Endothelial cell of umbilical vein (primary cell): ENCODE results near the gene NOL6. TPM values are rescaled to one million over a fixed set of nuclear protein-coding genes. Genes with fewer than 3 reads are reported as not detected.

Source experiments
- BruUV-seq: library from RNA; stranded (reverse); fragments of 400-500 nt; replicated peaks from 2 replicates; lab custom pipeline; 2021; lab: Mats Ljungman, UMichigan
- CTCF ChIA-PET: fragments of 300-600, 350-600 bp; sonication (Branson Sonifier 250); formaldehyde crosslinking; loops from one replicate; lab custom pipeline; 2021; ENCODE audit warnings: antibody characterized with exemption, inconsistent platforms; lab: Charles Lee
- POLR2A ChIA-PET: fragments of 300-600, 350-600 bp; sonication (Branson Sonifier 250); formaldehyde crosslinking; loops from one replicate; lab custom pipeline; 2021; ENCODE audit warnings: antibody characterized with exemption, inconsistent platforms; lab: Charles Lee
- DNase-seq: peaks from one replicate; pipeline ENCODE4 v3.0.0-alpha.2; 2011; ENCODE audit warnings: low read depth, low spot score
- FAIRE-seq: peaks from 2 replicates; lab custom pipeline; 2011; peaks lifted over from hg19 to GRCh38; lab: Jason Lieb, UNC
- H2AFZ ChIP-seq: 2 replicates; pipeline ENCODE4 v1.6.0; 2012; ENCODE audit warnings: low read depth, low read length, control low read depth, inconsistent platforms
- H3K27ac ChIP-seq: 2 replicates; pipeline ENCODE4 v1.5.1; 2011; ENCODE audit warnings: low read depth, mild to moderate bottlenecking, control low read depth, low read length, moderate library complexity; ENCODE audit not compliant: insufficient read depth
- H3K27me3 ChIP-seq, 2 experiments: 2 replicates each; pipeline versions ENCODE4 v1.6.0 to v1.6.1; 2011; ENCODE audit warnings: low read length in 2 of 2, mixed read lengths in 1 of 2; ENCODE audit not compliant: control insufficient read depth in 2 of 2, insufficient read depth in 2 of 2
- H3K36me3 ChIP-seq, 2 experiments: 2 replicates in 1 of 2; 3 replicates in 1 of 2; pipeline ENCODE4 v1.5.1; 2011; ENCODE audit warnings: low read length in 2 of 2, mild to moderate bottlenecking in 1 of 2, moderate library complexity in 1 of 2; ENCODE audit not compliant: control insufficient read depth in 2 of 2, insufficient read depth in 2 of 2; ENCODE audit errors: extremely low read depth in 1 of 2
- H3K4me1 ChIP-seq: 3 replicates; pipeline ENCODE4 v1.5.1; 2011; ENCODE audit warnings: mild to moderate bottlenecking, low read length; ENCODE audit not compliant: control insufficient read depth, insufficient read depth; ENCODE audit errors: extremely low read depth
- H3K4me2 ChIP-seq: 2 replicates; pipeline ENCODE4 v1.6.1; 2011; ENCODE audit warnings: low read length, control low read depth, mixed read lengths; ENCODE audit not compliant: insufficient read depth
- H3K4me3 ChIP-seq, 3 experiments: fragments of 200-600 bp in 1 of 3; sonication (generic), shearing (Covaris generic) in 1 of 3; replicated peaks in 1 of 3; 2 replicates each; pipeline ENCODE4 v1.5.1; 2011 to 2016; ENCODE audit warnings: control low read depth in 3 of 3, low read length in 3 of 3, mild to moderate bottlenecking in 2 of 3, inconsistent platforms in 1 of 3, low read depth in 1 of 3, moderate library complexity in 1 of 3; ENCODE audit not compliant: insufficient read depth in 1 of 3
- H3K79me2 ChIP-seq: 2 replicates; pipeline ENCODE4 v1.6.0; 2012; ENCODE audit warnings: low read length, inconsistent platforms; ENCODE audit not compliant: control insufficient read depth, insufficient read depth
- H3K9ac ChIP-seq: replicated peaks from 2 replicates; pipeline ENCODE3; 2011; ENCODE audit warnings: low read length, control low read depth; ENCODE audit not compliant: insufficient read depth; ENCODE audit errors: extremely low read depth
- H3K9me1 ChIP-seq: replicated peaks from 3 replicates; pipeline ENCODE4 v1.6.0; 2011; ENCODE audit warnings: mild to moderate bottlenecking, low read length; ENCODE audit not compliant: control insufficient read depth, insufficient read depth; ENCODE audit errors: extremely low read depth
- H3K9me3 ChIP-seq: replicated peaks from 2 replicates; pipeline ENCODE4 v1.5.1; 2012; ENCODE audit warnings: low read length, inconsistent platforms; ENCODE audit not compliant: control insufficient read depth, insufficient read depth
- H4K20me1 ChIP-seq: replicated peaks from 2 replicates; pipeline ENCODE3; 2011; ENCODE audit warnings: mild to moderate bottlenecking, low read length; ENCODE audit not compliant: control insufficient read depth, insufficient read depth; ENCODE audit errors: extremely low read depth
- CTCF ChIP-seq, 2 donors: IDR thresholded peaks; 1 replicate in 1 of 2; 2 replicates in 1 of 2; pipeline ENCODE4 v1.5.1; 2011; ENCODE audit warnings: low read length in 2 of 2, mild to moderate bottlenecking in 2 of 2, moderate library complexity in 2 of 2, control low read depth in 1 of 2, inconsistent platforms in 1 of 2, low read depth in 1 of 2; ENCODE audit not compliant: insufficient read depth in 1 of 2; ENCODE audit errors: extremely low read depth in 1 of 2
- EZH2 ChIP-seq: IDR thresholded peaks from 2 replicates; pipeline ENCODE4 v1.6.1; 2012; ENCODE audit warnings: borderline replicate concordance, low read depth, mild to moderate bottlenecking, moderate library complexity, low read length, inconsistent platforms; ENCODE audit not compliant: severe bottlenecking
- FOS ChIP-seq: IDR thresholded peaks from 2 replicates; pipeline ENCODE4 v1.6.1; 2011; ENCODE audit warnings: mild to moderate bottlenecking, low read length, moderate library complexity, borderline replicate concordance; ENCODE audit not compliant: insufficient read depth
- GATA2 ChIP-seq: IDR thresholded peaks from 2 replicates; pipeline ENCODE4 v1.7.0; 2011; ENCODE audit warnings: low read depth, mild to moderate bottlenecking, moderate library complexity, mixed read lengths, low read length; ENCODE audit not compliant: insufficient read length, insufficient read depth
- JUN ChIP-seq: IDR thresholded peaks from 2 replicates; pipeline ENCODE4 v1.6.1; 2011; ENCODE audit warnings: borderline replicate concordance, low read depth; ENCODE audit not compliant: insufficient read length, insufficient read depth
- MAX ChIP-seq: IDR thresholded peaks from 2 replicates; pipeline ENCODE4 v1.6.1; 2011; ENCODE audit not compliant: insufficient read depth, insufficient read length
- MYC ChIP-seq: IDR thresholded peaks from one replicate; pipeline ENCODE4 v1.6.1; 2011; ENCODE audit warnings: mild to moderate bottlenecking, low read depth, low read length
- POLR2A ChIP-seq: IDR thresholded peaks from 2 replicates; pipeline ENCODE4 v1.6.1; 2012; ENCODE audit warnings: low read depth, mild to moderate bottlenecking, control low read depth, low read length
- POLR2AphosphoS5 ChIP-seq: IDR thresholded peaks from 2 replicates; pipeline ENCODE4 v1.6.1; 2012; ENCODE audit warnings: low read depth, mild to moderate bottlenecking, control low read depth, low read length, moderate library complexity; ENCODE audit not compliant: insufficient read depth
- dilution Hi-C: fragments of 300-500 bp; cut with MboI; formaldehyde crosslinking; loops from one replicate; pipeline ENCODE4 v1.15.0; 2019; ENCODE audit warnings: low sequenced_read_pairs; ENCODE audit not compliant: extremely low pct_ligation_motif_present
- intact Hi-C: fragments of 100-400 bp; cut with micrococcal nuclease; formaldehyde crosslinking; loops from one replicate; pipeline ENCODE4 v1.10.0; 2022
- polyA plus RNA-seq, 4 experiments: library from polyadenylated mRNA; depleted of rRNA in 3 of 4; stranded (reverse) in 3 of 4; unstranded in 1 of 4; fragments of >200 nt; gene quantifications; 2 replicates each; pipeline versions ENCODE4 v1.2.1 to v1.2.3, GENCODE V29; 2011 to 2012; ENCODE audit warnings: missing spikeins in 1 of 4
- total RNA-seq: library from RNA; stranded (reverse); gene quantifications from 2 replicates; pipeline ENCODE4 v1.2.3, GENCODE V29; 2021

Gene NOL6
- total and polyA plus RNA-seq, 2 donors (not counting 3 experiments of a cell fraction or from before 2014, with no cell fraction given) = 35.7 to 45.1 TPM

- FAIRE-seq = no peak
- no peak overlapping the region for H2AFZ ChIP-seq
- intact Hi-C loops = loop anchor here (2.0 kb wide), 1 partner anchor 14 kb away; the partner anchor contains the start of gene NOL6
Measured at GRCh38 chr9:33459115-33459514, 14.6 kb downstream of the NOL6 start.

More at GRCh38 chr9:33459115-33459514, 14.6 kb downstream of the NOL6 start:
- Histone ChIP-seq H3K4me2 (no peak overlapping the region), H4K20me1 (no peaks in the 10 kb centered on the region), H3K27ac (no peak overlapping the region), H3K27me3 (no peaks in the 10 kb centered on the region), H3K4me3 (no peak overlapping the region), H3K9me1 (no peaks in the 10 kb centered on the region), H3K9ac (no peak overlapping the region), H3K4me1 (peaks cover 12% of the 10 kb centered on the region), H3K9me3 (no peaks in the 10 kb centered on the region), H3K79me2 (no peaks in the 10 kb centered on the region), H3K36me3 (peaks cover 4 to 29% of the 10 kb centered on the region in 2 experiments)
- CTCF ChIA-PET = interaction anchor here (0.9 to 3.6 kb wide), 4 partner anchors 9 to 84 kb away, joined by 3 to 16 read pairs (median 9); partner anchors contain the start of gene AQP3
- POLR2A ChIA-PET = no interaction called here
- TF ChIP-seq POLR2AphosphoS5 (no peak), JUN (no peak), FOS (no peak), MAX (no peak), POLR2A (no peak), CTCF (IDR thresholded peaks at IDR 0.05; ENCODE audit: extremely low read depth in 1 of 2, insufficient read depth in 1 of 2, low read depth in 1 of 2, low read length in 2 of 2) (no peak), EZH2 (no peak), GATA2 (no peak), MYC (no peak)
- DNase-seq = no peak
- BruUV-seq = no TSS peak
- dilution Hi-C loops = no loop called here
